ENCODE results near the gene CD37.
"Not testable (repeated sequence)": the region's sequence is repeated elsewhere in the genome, so short reads cannot be mapped to it uniquely, and the experiment has no call there.

The CD37 gene, protein sequence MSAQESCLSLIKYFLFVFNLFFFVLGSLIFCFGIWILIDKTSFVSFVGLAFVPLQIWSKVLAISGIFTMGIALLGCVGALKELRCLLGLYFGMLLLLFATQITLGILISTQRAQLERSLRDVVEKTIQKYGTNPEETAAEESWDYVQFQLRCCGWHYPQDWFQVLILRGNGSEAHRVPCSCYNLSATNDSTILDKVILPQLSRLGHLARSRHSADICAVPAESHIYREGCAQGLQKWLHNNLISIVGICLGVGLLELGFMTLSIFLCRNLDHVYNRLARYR

DNA sequence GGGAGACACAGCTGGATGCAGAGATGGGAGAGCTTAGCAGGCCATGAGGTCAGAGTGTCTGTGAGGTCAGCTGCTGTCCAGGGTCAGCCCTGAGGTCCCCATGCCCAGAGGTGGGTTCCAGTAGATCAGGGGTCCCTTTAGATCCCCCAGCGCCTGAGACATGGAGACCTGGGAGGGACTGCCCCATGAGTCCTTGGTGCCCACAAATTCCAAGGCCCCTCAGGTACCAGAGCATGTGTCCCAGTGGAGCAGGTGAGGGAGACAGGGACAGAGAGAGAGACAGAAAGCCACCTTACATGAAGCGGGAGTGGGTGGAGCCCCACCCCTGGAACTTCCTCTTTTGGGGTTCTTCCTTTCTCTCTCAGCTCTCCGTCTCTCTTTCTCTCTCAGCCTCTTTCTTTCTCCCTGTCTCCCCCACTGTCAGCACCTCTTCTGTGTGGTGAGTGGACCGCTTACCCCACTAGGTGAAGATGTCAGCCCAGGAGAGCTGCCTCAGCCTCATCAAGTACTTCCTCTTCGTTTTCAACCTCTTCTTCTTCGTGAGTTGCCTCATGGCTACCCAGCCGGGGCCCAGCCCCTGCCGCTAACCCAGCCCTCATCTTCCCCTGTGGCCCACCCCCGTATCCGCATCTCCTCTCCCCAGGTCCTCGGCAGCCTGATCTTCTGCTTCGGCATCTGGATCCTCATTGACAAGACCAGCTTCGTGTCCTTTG lies at the start of gene CD37:
TSS of gene CD37 (plus strand) at position 336 of the 713 bp plus-strand sequence. CDS start at position 471, 135 bp downstream.
- no peaks in the 10 kb centered on the region for H3K27me3 Mint-ChIP-seq
- H3K4me3 Mint-ChIP-seq: peak within 1 kb of the TSS; percentile 99
- peak; percentile 42 to 45 for DNase-seq
- H3K27ac Mint-ChIP-seq: peak within 1 kb of the TSS; percentile 99
- no peaks in the 10 kb centered on the region for H3K9me3 Mint-ChIP-seq
- peaks cover 93% of the 10 kb centered on the region for H3K4me1 Mint-ChIP-seq
- peak; percentile 58 for ATAC-seq

DNA sequence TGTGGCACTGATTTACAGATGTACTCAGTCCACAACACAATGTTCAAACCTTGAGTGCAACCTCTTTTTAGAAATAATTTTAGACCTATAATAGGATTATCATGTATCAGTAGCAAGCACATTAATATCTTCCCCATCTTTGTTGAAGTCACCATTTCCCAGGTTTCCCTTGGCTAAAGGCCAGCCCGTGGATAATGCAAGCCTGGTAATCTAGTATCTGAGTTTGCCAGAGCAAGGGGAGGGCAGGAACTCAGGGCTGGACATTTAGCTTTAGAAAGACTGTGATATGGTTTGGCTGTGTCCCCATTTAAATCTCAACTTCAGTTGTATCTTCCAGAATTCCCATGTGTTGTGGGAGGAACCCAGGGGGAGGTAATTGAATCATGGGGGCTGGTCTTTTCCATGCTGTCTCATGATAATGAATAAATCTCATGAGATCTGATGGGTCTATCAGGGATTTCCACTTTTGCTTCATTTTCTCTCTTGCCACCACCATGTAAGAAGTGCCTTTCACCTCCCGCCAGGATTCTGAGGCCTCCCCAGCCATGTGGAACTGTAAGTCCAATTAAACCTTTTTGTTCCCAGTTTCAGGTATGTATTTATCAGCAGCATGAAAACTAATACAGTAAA lies 48.0 kb upstream of the CD37 start:
- H3K4me3 Mint-ChIP-seq: no peak overlapping the region
- no peak overlapping the region for H3K27ac Mint-ChIP-seq
- DNase-seq: no peak
- H3K4me1 Mint-ChIP-seq: no peaks in the 10 kb centered on the region
- ATAC-seq: no peak
- H3K27me3 Mint-ChIP-seq: peaks cover 13% of the 10 kb centered on the region
- peaks cover 0 to 4% of the 10 kb centered on the region in 2 donors for H3K9me3 Mint-ChIP-seq

DNA sequence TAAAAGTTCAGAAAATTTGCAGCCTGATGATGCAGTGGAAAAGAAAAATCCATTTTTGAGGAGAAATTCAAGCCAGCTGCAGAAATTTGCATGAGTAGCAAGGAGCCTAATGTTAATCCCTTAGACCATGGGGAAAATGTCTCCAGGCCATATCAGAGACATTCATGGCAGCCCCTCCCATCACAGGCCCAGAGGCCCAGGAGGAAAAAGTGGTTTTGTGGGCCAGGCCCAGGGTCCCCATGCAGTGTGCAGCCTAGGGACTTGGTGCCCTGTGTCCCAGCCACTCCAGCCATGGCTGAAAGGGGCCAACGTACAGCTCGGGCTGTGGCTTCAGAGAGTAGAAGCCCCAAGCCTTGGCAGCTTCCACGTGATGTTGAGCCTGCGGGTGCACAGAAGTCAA lies 47.0 kb upstream of the CD37 start:
- not testable (repeated sequence) for ATAC-seq, H3K27ac Mint-ChIP-seq, H3K4me1 Mint-ChIP-seq, H3K9me3 Mint-ChIP-seq, DNase-seq, H3K4me3 Mint-ChIP-seq
- peaks cover 13% of the 10 kb centered on the region for H3K27me3 Mint-ChIP-seq

DNA sequence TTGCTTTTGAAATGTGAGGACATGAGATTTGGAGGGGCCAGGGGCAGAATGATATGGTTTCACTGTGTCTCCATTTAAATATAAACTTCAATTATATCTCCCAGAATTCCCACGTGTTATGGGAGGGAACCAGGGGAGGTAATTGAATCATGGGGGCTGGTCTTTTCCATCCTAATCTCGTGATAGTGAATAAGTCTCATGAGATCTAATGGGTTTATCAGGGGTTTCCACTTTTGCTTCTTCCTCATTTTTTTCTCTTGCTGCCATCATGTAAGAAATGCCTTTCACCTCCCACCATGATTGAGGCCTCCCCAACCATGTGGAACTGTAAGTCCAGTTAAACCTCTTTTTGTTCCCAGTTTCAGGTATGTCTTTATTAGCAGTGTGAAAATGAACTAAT lies 45.9 kb upstream of the CD37 start:
- H3K4me1 Mint-ChIP-seq, H3K27ac Mint-ChIP-seq, H3K4me3 Mint-ChIP-seq, ATAC-seq, DNase-seq, H3K9me3 Mint-ChIP-seq: not testable (repeated sequence)
- H3K27me3 Mint-ChIP-seq: peaks cover 13% of the 10 kb centered on the region

DNA sequence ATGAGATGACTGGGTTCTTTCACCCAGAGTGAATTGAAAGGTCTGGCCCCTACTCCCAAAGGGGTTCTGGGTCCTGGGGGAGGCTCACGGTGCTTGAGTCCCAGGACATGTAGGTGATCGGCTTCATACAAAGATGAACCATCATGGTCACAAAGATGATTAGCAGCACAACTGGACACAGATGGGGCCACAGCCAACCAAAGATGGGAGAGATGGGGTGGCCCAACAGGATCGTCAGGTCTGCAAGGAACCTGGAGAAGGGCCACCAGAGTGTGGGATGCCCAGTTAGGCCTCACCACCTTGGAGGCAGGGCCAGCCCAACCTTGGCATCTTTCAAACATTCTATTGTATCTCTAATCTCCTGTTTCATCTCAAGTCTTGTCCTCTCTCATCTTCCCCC lies 44.7 kb upstream of the CD37 start:
- H3K27me3 Mint-ChIP-seq: peaks cover 13% of the 10 kb centered on the region
- H3K4me1 Mint-ChIP-seq: no peaks in the 10 kb centered on the region
- no peak overlapping the region for H3K27ac Mint-ChIP-seq
- DNase-seq (no peak), ATAC-seq (no peak)
- no peak overlapping the region for H3K4me3 Mint-ChIP-seq
- H3K9me3 Mint-ChIP-seq: peaks cover 0 to 4% of the 10 kb centered on the region in 2 donors

DNA sequence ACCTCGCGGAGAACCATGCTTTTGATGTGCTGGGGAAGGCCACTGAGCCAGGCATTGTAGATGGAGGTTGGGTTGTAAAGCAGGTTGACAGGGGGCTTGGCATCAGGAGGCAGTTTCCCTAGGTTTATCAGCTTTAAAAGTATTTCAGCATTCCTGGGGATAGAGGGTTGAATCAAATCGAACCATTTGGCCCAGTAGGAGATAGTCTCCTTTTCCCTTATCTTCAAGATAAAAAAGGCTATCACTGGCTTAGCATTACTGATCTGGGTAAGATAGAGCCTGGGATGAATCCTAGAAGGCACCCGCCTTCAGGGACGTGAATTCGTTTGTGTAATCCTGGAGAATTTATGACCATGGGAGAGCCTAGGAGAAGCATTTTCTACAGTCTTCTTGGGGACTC lies 40.8 kb upstream of the CD37 start:
- DNase-seq: no peak
- no peaks in the 10 kb centered on the region for H3K9me3 Mint-ChIP-seq
- H3K27ac Mint-ChIP-seq: no peak overlapping the region
- ATAC-seq: no peak
- H3K4me3 Mint-ChIP-seq: no peak overlapping the region
- no peaks in the 10 kb centered on the region for H3K27me3 Mint-ChIP-seq
- no peaks in the 10 kb centered on the region for H3K4me1 Mint-ChIP-seq

DNA sequence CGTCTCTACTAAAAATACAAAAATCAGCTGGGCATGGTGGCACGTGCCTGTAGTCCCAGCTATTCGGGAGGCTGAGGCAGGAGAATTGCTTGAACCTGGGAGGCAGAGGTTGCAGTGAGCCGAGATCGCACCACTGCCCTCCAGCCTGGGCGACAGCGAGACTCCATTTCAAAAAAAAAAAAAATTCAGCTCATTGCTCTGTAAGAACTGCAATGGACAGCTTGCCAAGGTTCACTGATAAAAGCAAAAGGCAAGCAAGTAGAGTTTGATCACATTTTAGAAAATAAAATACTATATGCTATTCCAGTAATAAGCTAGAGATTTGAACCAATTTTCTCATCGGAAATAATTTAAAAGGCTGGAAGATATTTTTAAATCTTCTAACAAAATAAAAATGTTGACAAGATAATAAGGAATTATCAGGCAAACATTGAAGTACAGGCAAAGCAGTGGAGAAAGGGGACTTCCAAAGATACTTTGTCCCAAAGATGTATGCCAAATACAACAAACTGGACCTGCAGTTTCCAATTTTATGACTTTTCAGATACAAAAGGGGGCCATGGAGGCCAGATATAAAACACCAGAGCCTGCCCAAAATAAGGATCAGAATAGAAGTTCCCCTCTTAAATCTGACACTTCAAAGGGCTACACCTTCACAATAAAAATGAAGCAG lies 39.9 kb upstream of the CD37 start:
- Mint-ChIP-seq H3K27me3 (no peaks in the 10 kb centered on the region), H3K4me1 (no peaks in the 10 kb centered on the region), H3K9me3 (no peaks in the 10 kb centered on the region), H3K27ac (no peak overlapping the region), H3K4me3 (no peak overlapping the region)
- no peak for ATAC-seq
- DNase-seq: no peak

DNA sequence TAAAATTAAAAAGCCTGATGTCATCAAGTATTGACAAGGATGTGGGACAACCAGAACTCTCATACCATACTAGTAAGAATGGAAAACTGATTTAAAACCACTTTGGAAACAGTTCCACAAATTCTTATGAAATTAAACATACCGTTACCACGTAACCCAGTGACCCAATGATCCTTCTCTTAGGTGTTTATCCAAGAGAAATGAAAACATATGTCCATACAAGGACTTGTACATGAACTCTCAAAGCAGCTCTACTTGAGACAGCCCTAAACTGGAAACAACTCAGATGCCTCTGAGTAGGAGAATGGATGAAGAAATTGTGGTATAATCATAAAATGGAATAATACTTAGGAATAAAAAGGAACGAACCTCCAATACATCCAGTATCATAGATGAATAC lies 37.8 kb upstream of the CD37 start:
- H3K27ac Mint-ChIP-seq: no peak overlapping the region
- H3K9me3 Mint-ChIP-seq: no peaks in the 10 kb centered on the region
- H3K4me1 Mint-ChIP-seq: peaks cover 10% of the 10 kb centered on the region
- H3K27me3 Mint-ChIP-seq: no peaks in the 10 kb centered on the region
- ATAC-seq (no peak), DNase-seq (no peak)
- no peak overlapping the region for H3K4me3 Mint-ChIP-seq

DNA sequence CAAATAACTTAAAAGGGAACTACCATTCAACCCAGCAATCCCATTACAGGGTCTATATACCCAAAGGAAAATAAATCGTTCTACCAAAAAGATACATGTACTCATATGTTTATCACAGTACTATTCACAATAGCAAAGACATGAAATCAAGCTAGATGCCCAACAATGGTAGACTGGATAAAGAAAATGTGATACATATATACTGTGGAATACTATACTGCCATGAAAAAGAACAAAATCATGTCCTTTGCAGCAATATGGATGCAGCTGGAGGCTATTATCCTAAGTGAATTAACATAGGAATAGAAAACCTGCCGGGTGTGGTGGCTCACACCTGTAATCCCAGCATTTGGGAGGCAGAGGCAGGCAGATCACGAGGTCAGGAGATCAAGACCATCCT lies 36.6 kb upstream of the CD37 start:
- not testable (repeated sequence) for DNase-seq, ATAC-seq, H3K9me3 Mint-ChIP-seq, H3K27me3 Mint-ChIP-seq, H3K27ac Mint-ChIP-seq, H3K4me1 Mint-ChIP-seq, H3K4me3 Mint-ChIP-seq

DNA sequence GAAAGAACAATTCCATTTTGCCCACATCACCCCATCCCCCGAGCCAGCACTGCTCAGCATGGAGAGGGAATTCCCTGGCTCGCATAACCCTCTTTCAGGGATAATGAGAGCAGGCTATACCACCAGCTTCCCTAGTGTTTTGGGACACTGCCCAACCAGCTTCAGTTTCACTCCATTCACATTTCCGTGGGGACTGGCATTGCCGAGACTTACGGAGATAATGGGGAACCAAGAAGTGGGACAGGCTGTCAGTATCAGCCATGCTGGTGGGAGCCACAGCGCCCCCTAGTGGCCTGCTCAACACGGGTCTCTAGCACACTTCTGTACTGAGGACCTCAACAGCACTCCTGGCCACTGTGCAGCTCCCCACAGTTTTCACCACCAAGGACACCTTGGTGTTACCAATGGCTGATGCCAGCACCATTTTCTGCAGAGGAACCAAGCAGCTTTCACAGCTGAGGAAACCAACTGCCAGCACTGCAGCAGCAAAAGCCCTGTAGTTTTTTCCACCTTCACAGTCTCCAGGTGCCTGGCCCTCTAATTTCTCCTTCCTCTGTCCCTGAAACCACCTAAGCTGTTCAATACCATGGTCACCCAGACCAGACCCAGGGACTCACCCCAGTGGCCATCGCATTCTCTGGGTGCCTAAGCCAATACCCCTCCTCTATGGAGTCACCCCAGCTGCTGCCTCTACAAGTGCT lies 33.9 kb upstream of the CD37 start:
- ATAC-seq (peak; percentile 99), DNase-seq (peak; percentile 76)
- Mint-ChIP-seq H3K9me3 (no peaks in the 10 kb centered on the region), H3K27me3 (no peaks in the 10 kb centered on the region), H3K27ac (no peak overlapping the region), H3K4me1 (peaks cover 10% of the 10 kb centered on the region), H3K4me3 (peak overlapping the region in 1 of 2 donors; percentile 41)

DNA sequence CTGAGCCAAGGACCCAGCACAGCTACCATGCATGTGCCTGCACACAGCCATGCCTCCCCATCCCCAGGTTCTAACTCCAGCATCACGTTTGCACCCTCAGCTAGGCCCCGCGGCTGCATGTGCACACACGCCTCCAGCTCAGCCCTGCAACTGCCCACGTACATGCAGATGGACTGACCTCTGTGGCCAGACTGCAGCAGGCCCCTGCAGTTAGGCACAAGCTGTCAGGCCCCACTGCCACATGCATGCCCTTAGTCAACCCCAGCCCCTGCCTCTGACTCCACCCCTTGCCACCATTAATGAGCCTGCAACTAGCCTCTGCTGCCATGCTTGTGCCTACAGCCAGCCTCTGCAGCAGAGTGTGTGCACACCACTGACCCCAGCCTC lies 33.3 kb upstream of the CD37 start:
- H3K4me3 Mint-ChIP-seq: no peak overlapping the region
- peaks cover 10% of the 10 kb centered on the region for H3K4me1 Mint-ChIP-seq
- H3K27me3 Mint-ChIP-seq: no peaks in the 10 kb centered on the region
- H3K27ac Mint-ChIP-seq: no peak overlapping the region
- DNase-seq (no peak), ATAC-seq (no peak)
- H3K9me3 Mint-ChIP-seq: no peaks in the 10 kb centered on the region

DNA sequence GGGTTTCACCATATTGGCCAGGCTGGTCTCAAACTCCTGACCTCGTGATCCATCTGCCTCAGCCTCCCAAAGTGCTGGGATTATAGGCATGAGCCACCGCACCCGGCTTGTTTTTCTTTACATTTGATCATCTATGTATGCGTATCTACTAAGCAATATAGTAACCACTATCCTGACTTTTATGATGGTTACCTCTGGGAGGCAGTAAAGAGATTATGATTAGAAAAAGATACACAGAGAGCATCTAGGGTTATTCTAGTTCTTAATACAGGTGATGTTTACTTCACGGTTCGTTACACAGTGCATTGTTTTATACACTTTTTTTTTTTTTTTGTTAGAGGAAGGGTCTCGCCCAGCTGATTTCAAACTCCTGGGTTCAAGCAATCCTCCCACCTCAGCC lies 28.5 kb upstream of the CD37 start:
- H3K27me3 Mint-ChIP-seq, H3K4me3 Mint-ChIP-seq, H3K9me3 Mint-ChIP-seq, DNase-seq, H3K27ac Mint-ChIP-seq, ATAC-seq, H3K4me1 Mint-ChIP-seq: not testable (repeated sequence)

DNA sequence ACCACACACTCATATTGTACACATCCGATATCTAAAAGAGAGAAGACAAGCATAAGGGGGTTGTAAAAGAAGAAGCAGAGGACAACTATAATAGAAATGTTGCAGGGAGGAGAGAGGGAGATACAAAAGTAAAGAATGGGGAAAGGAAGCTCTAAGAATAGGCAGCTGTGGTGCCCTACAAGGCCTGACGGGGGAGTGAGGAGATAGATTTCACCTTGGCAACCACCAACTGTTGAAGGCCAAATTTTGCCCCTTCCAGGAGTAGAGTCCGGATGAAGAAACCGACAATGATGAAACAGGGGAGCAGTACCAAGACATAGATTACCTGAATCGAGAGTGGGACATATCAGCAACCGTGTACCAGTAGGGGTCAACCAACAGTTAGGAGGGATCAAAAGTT lies 26.1 kb upstream of the CD37 start:
- Mint-ChIP-seq H3K9me3 (no peaks in the 10 kb centered on the region), H3K4me1 (peaks cover 5% of the 10 kb centered on the region), H3K4me3 (no peak overlapping the region), H3K27me3 (no peaks in the 10 kb centered on the region), H3K27ac (peak overlapping the region in 1 of 2 donors; percentile 42)
- ATAC-seq (no peak), DNase-seq (no peak)

DNA sequence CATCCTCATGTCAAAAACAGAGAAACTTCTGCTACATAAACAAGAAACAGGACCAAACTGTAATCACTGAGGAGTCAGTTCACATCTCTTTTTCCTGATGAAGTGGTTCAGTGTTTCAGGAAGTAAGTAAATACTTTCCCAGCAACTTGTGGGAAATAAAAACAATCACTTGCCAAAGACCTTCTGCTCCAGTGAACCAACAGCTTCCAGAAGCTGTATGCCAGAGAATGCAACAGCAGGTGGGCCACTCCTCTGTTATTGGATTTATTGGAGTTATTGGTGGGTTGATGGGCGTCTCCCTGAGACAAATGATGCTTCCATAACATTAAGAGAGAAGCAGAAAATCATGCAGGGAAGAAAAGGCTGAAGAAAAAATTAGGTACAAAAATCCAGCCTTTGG lies 20.1 kb upstream of the CD37 start:
- peaks cover 13% of the 10 kb centered on the region for H3K4me1 Mint-ChIP-seq
- ATAC-seq (no peak), DNase-seq (no peak)
- H3K4me3 Mint-ChIP-seq: no peak overlapping the region
- H3K27ac Mint-ChIP-seq: no peak overlapping the region
- H3K27me3 Mint-ChIP-seq: no peaks in the 10 kb centered on the region
- H3K9me3 Mint-ChIP-seq: peaks cover 4 to 18% of the 10 kb centered on the region in 2 donors

DNA sequence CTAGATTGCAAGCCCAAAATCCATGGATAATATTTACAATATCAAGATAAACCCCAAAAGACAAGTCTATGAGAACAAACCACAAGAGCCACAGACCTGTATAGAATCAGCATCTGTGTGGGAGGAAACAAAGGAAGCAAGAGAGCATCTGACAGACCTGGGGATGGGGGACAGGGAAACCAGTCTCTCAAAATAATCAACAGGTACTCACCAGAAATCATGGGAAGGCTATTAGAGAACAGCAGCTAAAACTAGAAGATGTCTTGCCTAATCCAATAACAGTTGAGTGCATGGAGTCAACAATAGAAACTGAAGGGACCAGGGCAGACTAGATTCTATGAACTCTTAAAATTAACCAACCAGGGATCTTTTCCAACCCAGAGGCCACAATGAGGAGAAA lies 18.9 kb upstream of the CD37 start:
- H3K4me3 Mint-ChIP-seq: no peak overlapping the region
- peaks cover 9% of the 10 kb centered on the region for H3K4me1 Mint-ChIP-seq
- ATAC-seq (no peak), DNase-seq (no peak)
- H3K27ac Mint-ChIP-seq: no peak overlapping the region
- H3K9me3 Mint-ChIP-seq: peaks cover 4 to 18% of the 10 kb centered on the region in 2 donors
- H3K27me3 Mint-ChIP-seq: no peaks in the 10 kb centered on the region
